HG03457 (cell line): ENCODE results near the gene XRCC3.

Source experiments
- ATAC-seq: cut with Tn5 transposase; IDR thresholded peaks from one replicate; pipeline ENCODE4 v1.9.1; 2021; ENCODE audit warnings: moderate number of reproducible peaks; ENCODE audit not compliant: unreplicated experiment

XRCC3 gene

GRCh38 chr14:103738701-103739451 is 23.6 kb upstream of the XRCC3 start:
- no peak for ATAC-seq

DNA sequence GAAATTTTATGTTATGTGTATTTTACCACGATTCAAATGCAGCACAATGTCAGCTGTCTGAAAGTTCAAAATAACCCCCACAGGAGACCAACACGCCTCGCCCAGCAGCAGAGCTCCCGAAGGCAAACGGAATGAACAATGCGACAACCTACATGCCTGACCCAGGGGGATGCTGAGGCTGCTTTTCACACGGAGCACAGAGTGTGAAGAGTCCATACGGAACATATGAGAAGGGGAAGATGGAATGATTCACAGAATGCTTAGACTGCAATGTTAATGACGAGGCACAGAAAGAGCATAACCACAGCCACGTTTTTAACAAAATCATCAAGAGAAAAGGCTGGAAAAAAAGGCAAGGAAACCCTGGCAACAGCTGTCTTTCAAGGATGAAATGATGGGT is 22.9 kb upstream of the XRCC3 start:
- no peak for ATAC-seq

- ATAC-seq, result no peak
Observed at GRCh38 chr14:103737432-103738045, 22.3 kb upstream of the XRCC3 start.

DNA sequence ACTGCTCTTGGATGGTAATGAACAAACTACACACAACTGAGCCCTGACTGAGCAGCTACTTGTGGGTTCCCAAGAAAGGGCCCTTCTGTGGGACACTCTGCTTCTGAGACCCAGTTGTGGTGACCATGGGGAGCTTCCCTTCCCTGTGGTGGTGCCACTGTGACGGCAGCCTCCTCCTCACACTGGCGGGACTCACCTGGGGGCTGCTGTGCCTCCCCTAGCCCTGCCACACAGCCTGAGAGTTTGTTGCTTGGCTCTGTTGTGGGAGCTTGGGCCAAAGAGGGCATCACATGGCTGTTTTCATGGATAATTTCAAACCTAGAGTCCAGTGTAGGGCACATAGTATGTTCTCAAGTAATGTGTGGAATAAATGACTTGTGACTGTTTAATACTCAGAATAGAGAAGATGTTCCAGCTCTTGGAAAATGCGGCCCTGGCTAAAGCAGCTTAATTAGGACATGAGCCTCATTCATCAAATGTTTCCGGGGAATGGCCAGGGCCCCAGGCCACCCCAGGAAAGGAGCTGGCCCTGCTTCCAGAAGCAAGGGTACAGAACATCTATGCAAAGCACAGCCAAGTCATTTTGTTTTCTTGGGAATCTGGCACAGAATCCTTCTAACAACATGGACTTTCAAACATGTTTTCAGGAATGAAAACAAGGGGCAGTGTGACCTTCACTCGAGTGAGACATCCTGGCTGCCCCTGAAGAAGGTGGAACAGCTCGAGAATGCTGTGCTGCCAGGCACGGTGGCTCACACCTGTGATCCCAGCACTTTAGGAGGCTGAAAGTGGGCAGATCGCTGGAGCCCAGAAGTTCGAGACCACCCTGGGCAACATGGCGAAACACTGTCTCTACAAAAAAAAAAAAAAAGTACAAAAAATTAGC is 21.5 kb upstream of the XRCC3 start:
- no peak for ATAC-seq

- ATAC-seq, result no peak
Observed at GRCh38 chr14:103735815-103736545, 20.7 kb upstream of the XRCC3 start.

GRCh38 chr14:103735439-103735814 is 20.2 kb upstream of the XRCC3 start:
- no peak for ATAC-seq

- no peak for ATAC-seq
Observed at GRCh38 chr14:103735022-103735421, 19.8 kb upstream of the XRCC3 start.

- ATAC-seq, result no peak
Observed at GRCh38 chr14:103734081-103734888, 19.0 kb upstream of the XRCC3 start.

DNA sequence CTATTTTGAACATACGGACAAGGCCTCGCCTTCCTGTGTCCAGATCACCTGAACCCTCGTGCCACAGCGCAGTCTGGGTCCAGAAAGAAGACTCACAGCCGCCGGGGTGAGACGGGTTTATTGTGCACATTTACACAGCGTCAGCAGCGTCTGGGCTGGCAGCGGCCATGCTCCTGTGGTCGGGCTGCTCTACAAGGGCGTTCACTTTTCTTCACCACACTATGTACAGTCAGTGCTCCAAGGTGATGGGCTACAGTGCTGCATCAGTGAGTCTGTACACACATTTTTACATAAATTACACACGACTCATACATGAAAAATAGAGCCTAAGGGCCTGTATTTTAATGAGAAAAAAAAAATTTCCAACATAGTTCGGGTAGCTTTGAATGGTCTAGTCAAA is 18.4 kb upstream of the XRCC3 start:
- ATAC-seq, result no peak

DNA sequence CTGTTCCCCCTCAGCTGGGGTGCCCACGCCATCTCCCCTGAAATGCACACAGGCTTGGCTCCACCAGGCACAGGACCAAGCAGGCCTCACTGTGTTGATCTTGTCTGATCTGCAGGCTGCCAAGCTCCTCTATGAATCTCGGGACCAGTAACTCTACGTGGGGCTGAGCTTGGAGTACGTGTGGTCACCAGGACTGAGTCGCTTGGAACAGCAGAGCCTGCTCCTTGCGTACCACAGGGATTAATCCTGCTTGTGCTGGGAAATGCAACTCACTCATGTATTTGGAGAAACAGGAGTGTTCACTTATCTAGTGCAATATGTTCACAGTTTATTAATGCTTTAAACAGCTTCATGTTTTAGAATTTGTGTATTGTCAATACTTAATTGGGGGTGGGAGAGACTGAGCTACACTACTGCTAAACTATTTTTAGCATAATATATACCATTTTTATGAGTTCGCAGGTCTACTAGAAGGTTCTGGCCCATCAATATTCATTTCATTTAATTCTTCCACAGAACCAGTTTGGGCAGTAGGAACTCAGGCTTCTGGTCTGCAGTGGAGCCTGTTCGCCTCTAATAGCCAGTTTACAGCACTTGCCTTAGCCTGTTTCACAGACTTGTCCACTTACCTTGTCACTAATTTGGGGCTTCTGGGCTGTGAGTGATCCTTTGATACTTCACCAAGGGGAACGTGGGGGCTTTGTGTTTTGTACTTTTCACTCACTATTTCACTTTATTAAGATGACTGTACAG is 17.8 kb upstream of the XRCC3 start:
- no peak for ATAC-seq

GRCh38 chr14:103731916-103732867 is 16.9 kb upstream of the XRCC3 start:
- no peak for ATAC-seq

GRCh38 chr14:103731481-103731880 is 16.2 kb upstream of the XRCC3 start:
- ATAC-seq, result no peak

DNA sequence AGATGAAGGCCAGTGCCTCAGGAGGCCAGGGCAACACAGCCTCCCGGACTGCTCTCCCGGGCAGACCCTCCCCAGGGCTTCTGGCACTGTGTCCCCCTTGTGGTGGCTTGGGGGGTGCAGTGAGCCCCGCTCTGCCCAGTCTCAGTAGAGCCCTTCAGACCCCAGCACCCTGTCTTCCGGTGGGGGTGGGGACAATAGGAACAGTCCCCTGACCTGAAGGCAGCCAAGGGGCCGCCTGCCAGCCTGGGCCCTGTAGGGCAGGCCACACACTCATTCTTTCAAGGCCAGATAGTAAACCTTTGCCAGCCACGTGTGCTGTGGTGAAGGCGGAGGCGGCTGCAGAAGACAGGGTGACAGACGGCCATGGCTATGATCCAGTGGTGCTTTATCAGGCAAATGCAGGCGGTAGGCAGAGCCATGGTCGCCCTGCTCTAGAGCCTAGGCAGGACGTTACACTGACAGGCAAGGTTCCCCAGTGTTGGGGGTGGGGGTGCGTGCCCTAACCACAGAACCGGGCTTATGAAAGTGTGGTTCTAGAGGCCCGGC is 15.3 kb upstream of the XRCC3 start:
- no peak for ATAC-seq

- ATAC-seq, result no peak
Observed at GRCh38 chr14:103729496-103730448, 14.5 kb upstream of the XRCC3 start.

DNA sequence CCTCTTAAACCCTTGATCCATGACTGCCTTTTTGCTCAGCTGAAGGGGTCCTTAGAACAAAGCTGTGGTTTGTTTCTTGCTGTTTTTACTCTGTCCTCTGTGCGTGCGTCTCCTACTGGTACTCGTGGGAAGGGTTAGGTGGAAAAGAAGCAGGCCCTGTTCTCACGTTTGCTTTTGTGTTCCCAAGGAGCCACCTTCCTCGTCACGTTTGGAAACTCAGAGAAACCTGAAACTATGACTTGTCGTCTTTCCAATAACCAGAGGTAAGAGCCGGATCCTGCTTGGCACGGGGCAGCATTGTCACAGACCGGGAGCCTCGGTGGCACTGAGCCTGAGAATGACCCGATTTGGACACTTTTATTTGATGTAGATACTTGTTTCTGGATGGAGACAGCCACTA is 13.5 kb upstream of the XRCC3 start:
- ATAC-seq, result no peak

DNA sequence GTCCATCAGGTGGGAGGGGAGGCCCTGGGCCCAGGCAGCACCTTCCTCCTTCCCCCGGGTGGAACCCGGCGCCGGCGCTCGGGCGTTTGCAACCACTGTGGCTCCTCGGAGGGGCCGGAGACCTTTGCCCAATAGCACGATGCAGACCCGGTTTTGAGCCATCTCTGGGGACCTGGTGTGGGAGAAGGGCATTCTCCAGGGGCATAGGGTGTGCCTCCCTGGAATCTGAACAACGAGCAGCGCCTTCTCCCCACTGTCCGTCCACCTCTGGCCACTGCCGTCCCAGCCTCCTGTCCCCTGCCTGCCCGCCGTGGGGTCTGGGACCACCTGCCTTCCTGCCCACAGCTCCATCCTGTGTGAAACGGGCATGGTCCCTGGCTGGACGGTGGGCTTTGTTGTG is 12.9 kb upstream of the XRCC3 start:
- no peak for ATAC-seq
